ENCODE results near the gene ZNF792.
"Not testable (repeated sequence)": the region's sequence is repeated elsewhere in the genome, so short reads cannot be mapped to it uniquely, and the experiment has no call there.

Gene ZNF792

DNA sequence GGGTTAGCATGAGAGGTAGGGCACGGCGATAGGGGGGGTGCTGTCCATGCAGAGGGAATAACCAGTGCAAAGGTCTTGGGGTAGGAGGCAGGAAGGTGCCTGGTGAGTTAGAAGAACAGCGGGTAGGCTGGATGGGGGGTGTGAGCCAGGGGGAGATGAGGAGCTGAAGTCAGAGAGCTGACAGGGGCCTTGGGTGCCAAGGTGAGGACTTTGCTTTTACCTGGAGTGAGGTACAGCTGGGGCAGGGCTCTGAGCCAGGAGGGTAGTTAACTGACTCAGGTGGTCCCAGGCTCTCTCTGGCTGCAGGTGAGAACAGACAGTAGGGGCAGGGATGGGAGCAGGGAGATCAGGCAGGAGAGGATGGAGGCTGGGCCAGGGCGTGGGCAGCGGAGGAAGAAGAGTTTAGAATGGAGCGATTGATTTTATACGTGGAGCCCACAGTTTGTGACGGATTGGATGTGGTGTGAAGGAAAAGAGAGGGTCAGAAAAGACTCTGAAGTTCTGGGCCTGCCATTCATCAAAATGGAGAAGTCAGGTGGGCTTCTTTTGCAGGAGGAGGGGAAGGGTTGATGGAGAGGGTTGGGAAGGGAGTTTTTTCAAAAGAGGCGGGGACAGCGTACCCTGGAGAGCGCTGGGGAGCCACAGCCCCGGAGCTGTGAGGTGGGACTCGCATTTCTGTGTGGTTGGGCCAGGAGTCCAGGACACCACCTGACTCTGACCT is 34.9 kb upstream of the ZNF792 start:
- no peak for DNase-seq

- not testable (repeated sequence) for DNase-seq
Measured at GRCh38 chr19:34998224-34998623, 34.2 kb upstream of the ZNF792 start.

- DNase-seq: no peak
Measured at GRCh38 chr19:34997071-34997617, 33.1 kb upstream of the ZNF792 start.

- DNase-seq: no peak
Measured at GRCh38 chr19:34995551-34995950, 31.5 kb upstream of the ZNF792 start.

DNA sequence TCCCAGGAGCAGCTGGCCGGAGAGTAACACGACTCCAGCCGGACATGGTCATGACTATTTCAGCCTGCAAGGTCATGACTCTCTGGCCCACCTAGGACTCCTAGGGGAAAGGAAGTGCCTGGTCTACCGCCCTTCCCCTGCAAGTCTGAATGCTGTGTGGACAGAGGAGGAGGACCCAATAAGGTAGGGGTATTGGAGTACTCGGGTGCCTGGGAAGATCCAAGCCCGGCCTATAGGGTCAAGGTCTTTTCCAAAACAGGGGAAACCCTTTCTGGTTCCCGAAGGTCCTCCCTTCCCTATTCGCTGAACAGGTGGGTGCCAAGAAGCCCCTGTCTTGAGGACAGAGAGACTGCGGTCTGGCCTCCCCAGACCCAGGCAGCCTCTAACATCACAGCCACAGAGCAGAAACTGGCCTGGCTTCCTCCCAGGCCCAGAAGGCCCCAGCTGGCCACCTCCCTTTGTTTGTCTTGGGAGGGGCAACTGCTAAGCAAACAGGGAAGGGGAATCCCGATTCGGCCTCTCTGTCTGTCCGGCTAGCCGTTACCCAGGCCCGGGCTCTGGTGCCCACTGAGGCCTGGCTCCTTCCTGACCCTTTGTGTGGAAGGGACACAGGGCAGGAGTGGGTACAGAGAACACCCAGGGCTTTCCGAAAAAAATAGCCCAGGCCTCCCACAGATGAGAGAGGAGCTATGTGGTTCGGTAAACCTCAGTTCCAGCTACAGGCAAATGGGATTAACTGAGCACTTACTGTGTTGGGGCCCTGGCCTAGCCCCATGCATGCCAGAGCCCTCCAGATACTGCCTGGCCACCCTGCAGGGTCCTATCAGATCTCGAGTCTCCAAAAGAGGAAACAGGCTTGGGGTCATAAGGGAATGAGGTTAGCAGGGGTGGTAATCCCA is 30.9 kb upstream of the ZNF792 start:
- no peak for DNase-seq

DNA sequence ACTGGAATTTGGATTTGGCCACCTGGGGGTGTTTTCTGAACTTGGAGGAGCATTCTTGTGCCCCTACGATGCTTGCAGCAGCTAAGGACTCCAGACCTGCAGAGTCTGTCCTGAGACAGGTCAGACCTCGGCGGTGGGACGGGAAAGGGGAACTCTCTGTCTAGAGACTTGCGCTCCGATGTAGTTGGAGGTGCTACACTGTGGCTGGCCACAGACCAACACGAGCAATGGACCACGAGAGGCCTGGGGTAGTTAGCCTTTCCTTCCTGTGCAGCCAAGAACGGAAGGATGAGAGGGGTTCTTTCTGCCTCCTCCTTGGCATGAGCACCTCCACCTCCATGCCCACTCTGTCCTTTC is 30.2 kb upstream of the ZNF792 start:
- no peak for DNase-seq

DNA sequence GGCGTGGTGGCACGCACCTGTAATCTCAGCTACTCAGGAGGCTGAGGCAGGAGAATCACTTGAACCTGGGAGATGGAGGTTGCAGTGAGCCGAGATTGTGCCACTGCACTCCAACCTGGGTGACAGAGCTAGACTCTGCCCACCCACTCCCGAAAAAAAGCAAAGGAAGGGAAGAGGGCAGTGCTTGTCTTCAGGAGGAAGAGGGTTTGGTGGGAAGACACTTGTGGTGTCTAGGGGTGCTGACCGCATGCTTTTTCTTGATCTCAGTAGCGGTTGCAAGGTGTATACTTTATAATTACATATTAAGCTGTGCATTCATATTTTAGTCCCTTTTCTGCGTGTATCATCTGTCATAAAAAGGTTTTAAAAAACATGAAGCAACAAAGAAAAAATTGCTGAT is 28.6 kb upstream of the ZNF792 start:
- not testable (repeated sequence) for DNase-seq

DNA sequence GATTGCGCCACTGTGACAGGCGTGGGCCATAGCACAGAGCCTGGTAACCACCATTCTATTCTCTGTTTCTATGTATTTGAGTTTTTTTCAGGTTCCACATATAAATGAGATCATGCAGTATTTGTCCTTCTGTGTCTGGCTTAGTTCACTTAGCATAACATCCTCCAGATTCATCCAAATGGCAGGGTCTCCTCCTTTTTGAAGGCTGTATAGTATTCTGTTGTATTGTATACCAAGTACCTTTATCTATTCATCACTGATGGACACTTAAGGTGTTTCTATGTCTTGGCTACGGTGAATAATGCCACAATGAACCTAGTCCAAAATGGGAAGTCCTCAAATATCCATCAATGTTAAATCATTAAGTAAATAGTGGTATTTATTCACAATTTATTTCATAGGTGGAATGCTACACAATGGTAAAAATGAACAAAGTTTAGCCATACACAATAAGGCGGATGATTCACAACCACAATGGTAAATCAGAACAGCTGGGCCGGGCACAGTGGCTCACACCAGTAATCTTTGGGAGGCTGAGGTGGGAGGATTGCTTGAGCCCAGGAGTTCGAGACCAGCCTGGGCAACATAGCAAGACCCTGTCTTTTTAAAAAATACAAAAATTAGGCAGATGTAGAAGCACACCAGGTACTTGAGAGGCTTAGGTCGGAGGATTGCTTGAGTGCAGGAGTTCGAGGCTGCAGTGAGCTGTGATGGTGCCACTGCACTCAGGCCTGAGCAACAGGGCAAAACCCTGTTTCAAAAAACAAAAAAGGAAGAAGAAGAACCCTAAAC is 27.7 kb upstream of the ZNF792 start:
- DNase-seq: no peak

GRCh38 chr19:34990578-34991192 is 26.7 kb upstream of the ZNF792 start:
- no peak for DNase-seq

GRCh38 chr19:34989298-34989697 is 25.3 kb upstream of the ZNF792 start:
- no peak for DNase-seq

- no peak for DNase-seq
Measured at GRCh38 chr19:34988119-34988518, 24.1 kb upstream of the ZNF792 start.

- DNase-seq: no peak
Measured at GRCh38 chr19:34985249-34986022, 21.4 kb upstream of the ZNF792 start.

GRCh38 chr19:34984287-34984686 is 20.3 kb upstream of the ZNF792 start:
- DNase-seq: no peak

GRCh38 chr19:34983786-34984185 is 19.8 kb upstream of the ZNF792 start:
- DNase-seq: no peak

- DNase-seq: no peak
Measured at GRCh38 chr19:34982275-34982674, 18.2 kb upstream of the ZNF792 start.

- DNase-seq: no peak
Measured at GRCh38 chr19:34979819-34980640, 16.0 kb upstream of the ZNF792 start.

GRCh38 chr19:34976611-34977010 is 12.6 kb upstream of the ZNF792 start:
- DNase-seq: no peak

DNA sequence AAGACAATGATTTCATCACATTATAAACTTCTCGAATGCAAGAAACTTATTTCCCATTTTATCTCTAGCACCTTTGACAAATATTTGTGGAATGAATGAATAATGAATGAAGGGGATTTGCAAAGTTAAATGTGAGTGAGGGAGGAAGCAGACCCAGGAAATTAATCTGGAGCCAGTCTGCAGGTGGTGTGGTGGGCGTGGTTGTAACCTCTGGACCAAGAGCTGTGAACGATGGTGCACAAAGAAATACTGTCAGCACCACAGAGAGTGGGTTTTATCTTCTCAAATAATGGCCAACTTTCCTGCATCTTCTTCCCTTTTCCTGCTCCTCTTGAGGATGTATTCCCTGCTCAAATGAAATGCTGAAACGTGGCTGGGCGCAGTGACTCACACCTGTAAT is 11.0 kb upstream of the ZNF792 start:
- DNase-seq: no peak

DNA sequence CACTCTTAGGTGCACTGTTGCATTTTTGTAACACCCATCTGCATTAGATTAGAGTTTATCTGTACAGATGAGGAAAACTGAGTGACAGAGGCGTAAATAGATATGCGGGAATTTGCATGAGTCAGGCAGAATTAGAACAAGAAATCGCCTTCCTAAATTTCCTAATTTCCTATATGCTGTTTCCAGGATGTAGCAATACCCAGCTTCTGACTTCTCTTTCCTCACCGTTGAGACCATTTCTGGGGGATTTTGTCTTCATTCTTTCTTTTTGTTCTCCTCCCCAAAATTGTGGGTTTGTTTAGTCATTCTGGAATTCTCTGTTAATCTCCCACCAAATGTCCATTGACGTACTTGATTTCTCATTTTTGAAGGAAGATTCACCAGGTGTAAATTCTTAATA is 10.6 kb upstream of the ZNF792 start:
- DNase-seq: no peak

- no peak for DNase-seq
Measured at GRCh38 chr19:34972163-34972705, 8.2 kb upstream of the ZNF792 start.

Measured in RPMI8226 (cell line).